NOMO-1 (cell line): ENCODE measurements around the gene ESPN.
"Not testable (repeated sequence)": the region's sequence is repeated elsewhere in the genome, so short reads cannot be mapped to it uniquely, and the experiment has no call there.

Source experiments
- DNase-seq, 2 experiments: peaks; one replicate each; lab custom pipeline; 2025; ENCODE audit not compliant: unreplicated experiment in 2 of 2; lab: John Stamatoyannopoulos, UW

ESPN gene

GRCh38 chr1:6477039-6477820 lies 52.7 kb downstream of the ESPN start:
- no peak for DNase-seq

GRCh38 chr1:6481820-6482219 lies 57.2 kb downstream of the ESPN start:
- DNase-seq, result no peak

- no peak for DNase-seq
Observed at GRCh38 chr1:6483017-6483760, 58.6 kb downstream of the ESPN start.

GRCh38 chr1:6483761-6484117 lies 59.2 kb downstream of the ESPN start:
- no peak for DNase-seq

GRCh38 chr1:6484826-6485167 lies 60.2 kb downstream of the ESPN start:
- DNase-seq, result no peak

GRCh38 chr1:6485168-6486101 lies 60.9 kb downstream of the ESPN start:
- DNase-seq, result no peak

GRCh38 chr1:6486433-6487011 lies 61.9 kb downstream of the ESPN start:
- peak; percentile 60 to 65 for DNase-seq

- DNase-seq, result no peak
Observed at GRCh38 chr1:6487804-6488484, 63.4 kb downstream of the ESPN start.

- DNase-seq, result no peak
Observed at GRCh38 chr1:6488602-6489382, 64.2 kb downstream of the ESPN start.

GRCh38 chr1:6489383-6489765 lies 64.8 kb downstream of the ESPN start:
- DNase-seq, result no peak

GRCh38 chr1:6489799-6490180 lies 65.2 kb downstream of the ESPN start:
- DNase-seq, result peak; percentile 55 to 65

GRCh38 chr1:6490181-6491080 lies 65.9 kb downstream of the ESPN start:
- DNase-seq, result peak in 1 of 2 experiments; percentile 19

GRCh38 chr1:6491081-6491449 lies 66.5 kb downstream of the ESPN start:
- no peak for DNase-seq

- no peak for DNase-seq
Observed at GRCh38 chr1:6491480-6491962, 66.9 kb downstream of the ESPN start, which contains the start of gene PLEKHG5. Gene PLEKHG5 (minus strand): TSS chr1:6491667. CDS start chr1:6477571, 14,096 bp downstream.

GRCh38 chr1:6491966-6492365 lies 67.4 kb downstream of the ESPN start:
- no peak for DNase-seq

GRCh38 chr1:6493834-6494223 lies 69.3 kb downstream of the ESPN start:
- DNase-seq, result not testable (repeated sequence)

- DNase-seq, result no peak
Observed at GRCh38 chr1:6494627-6495026, 70.1 kb downstream of the ESPN start.

- no peak for DNase-seq
Observed at GRCh38 chr1:6495041-6495441, 70.5 kb downstream of the ESPN start.
